GM21737 (cell line): Measurements from ENCODE around the gene POLR3K.
"Not testable (repeated sequence)": the region's sequence is repeated elsewhere in the genome, so short reads cannot be mapped to it uniquely, and the experiment has no call there.

Experiments
- ATAC-seq: cut with Tn5 transposase; IDR thresholded peaks from one replicate; pipeline ENCODE4 v1.9.1; 2021; ENCODE audit warnings: mild to moderate bottlenecking, moderate library complexity; ENCODE audit not compliant: unreplicated experiment

The POLR3K gene

GRCh38 chr16:24151-24550 is 29.3 kb downstream of the POLR3K start:
- not testable (repeated sequence) for ATAC-seq

GRCh38 chr16:20886-21285 is 32.5 kb downstream of the POLR3K start:
- ATAC-seq: not testable (repeated sequence)

- not testable (repeated sequence) for ATAC-seq
Observed at GRCh38 chr16:17062-17765, 36.2 kb downstream of the POLR3K start.

GRCh38 chr16:10772-11171 is 42.6 kb downstream of the POLR3K start:
- ATAC-seq: not testable (repeated sequence)

GRCh38 chr16:9903-10665 is 43.3 kb downstream of the POLR3K start:
- no peak for ATAC-seq
